GM12864 (cell line): ENCODE data around the gene CCSER2.

ENCODE experiments used
- DNase-seq: peaks from one replicate; pipeline ENCODE4 v3.0.0-alpha.2; 2011; ENCODE audit warnings: low read depth
- H3K4me3 ChIP-seq: 2 replicates; pipeline ENCODE4 v1.5.1; 2011; ENCODE audit warnings: mild to moderate bottlenecking, low read depth, low read length, control low read depth
- CTCF ChIP-seq: IDR thresholded peaks from 2 replicates; pipeline ENCODE4 v1.5.1; 2011; ENCODE audit warnings: low read depth, mild to moderate bottlenecking, moderate library complexity, low read length, control low read depth, inconsistent platforms; ENCODE audit errors: missing control alignments

The CCSER2 gene

GRCh38 chr10:84291384-84291783 is 37.0 kb upstream of the CCSER2 start:
- DNase-seq: no peak
- no peak for TF ChIP-seq CTCF
- H3K4me3 ChIP-seq: no peak overlapping the region

- DNase-seq: no peak
- H3K4me3 ChIP-seq: no peak overlapping the region
- TF ChIP-seq CTCF: no peak
These were observed 35.9 kb upstream of the CCSER2 start for GRCh38 chr10:84292502-84292901.

- no peak for TF ChIP-seq CTCF
- no peak overlapping the region for H3K4me3 ChIP-seq
- DNase-seq: no peak
These were observed 35.2 kb upstream of the CCSER2 start for GRCh38 chr10:84293171-84293570.

- TF ChIP-seq CTCF: no peak
- DNase-seq: no peak
- no peak overlapping the region for H3K4me3 ChIP-seq
These were observed 34.8 kb upstream of the CCSER2 start for GRCh38 chr10:84293574-84294016.

GRCh38 chr10:84294766-84295447 is 33.5 kb upstream of the CCSER2 start:
- no peak for DNase-seq
- no peak overlapping the region for H3K4me3 ChIP-seq
- no peak for TF ChIP-seq CTCF

GRCh38 chr10:84296091-84296981 is 32.1 kb upstream of the CCSER2 start:
- DNase-seq: no peak
- TF ChIP-seq CTCF: no peak

More at GRCh38 chr10:84296091-84296981, 32.1 kb upstream of the CCSER2 start:
- no peak overlapping the region for H3K4me3 ChIP-seq
